T47D (cell line): ENCODE measurements around the gene UNC50.
A peak's percentile ranks its signal among the peaks of the same experiment; 100 is the strongest.
"Not testable (repeated sequence)": the region's sequence is repeated elsewhere in the genome, so short reads cannot be mapped to it uniquely, and the experiment has no call there.

Experiments used
- DNase-seq, 2 experiments: peaks; one replicate each; pipeline versions ENCODE4 v3.0.0 to v3.0.0-alpha.2; 2011 to 2012; ENCODE audit warnings: low read depth in 1 of 2, low spot score in 1 of 2
- JUND ChIP-seq: IDR thresholded peaks from 2 replicates; pipeline ENCODE4 v1.6.1; 2012; ENCODE audit warnings: low read depth
- in situ Hi-C: cut with HindIII; loops from 2 replicates; pipeline ENCODE4 v1.10.0; 2016; ENCODE audit warnings: low sequenced_read_pairs, low pct_unique_long_range_greater_than_20kb

The UNC50 gene

GRCh38 chr2:98582523-98582922, 25.9 kb upstream of the UNC50 start:
- TF ChIP-seq JUND = no peak
- no peak for DNase-seq
- in situ Hi-C loops = no loop called here

DNA sequence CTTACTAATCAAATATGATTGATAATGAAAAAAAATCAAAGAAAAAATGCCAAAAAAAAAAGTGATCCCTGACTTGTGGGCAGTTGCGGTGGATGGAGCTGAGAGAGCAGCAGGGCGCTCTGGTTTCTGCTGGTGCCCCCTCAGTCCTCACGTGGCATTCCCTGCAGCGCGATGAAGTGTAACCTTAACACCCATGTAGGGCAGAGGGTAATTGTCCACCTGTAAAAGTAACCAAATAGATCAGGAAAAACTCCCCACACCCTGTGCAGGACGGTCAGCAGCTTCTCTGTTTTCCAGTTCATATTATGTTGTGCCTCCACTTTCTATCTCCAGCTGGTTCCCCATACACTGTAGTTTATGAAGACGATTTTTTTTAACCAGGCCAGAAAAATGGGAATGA, 25.1 kb upstream of the UNC50 start:
- TF ChIP-seq JUND = no peak
- in situ Hi-C loops = no loop called here
- no peak for DNase-seq

DNA sequence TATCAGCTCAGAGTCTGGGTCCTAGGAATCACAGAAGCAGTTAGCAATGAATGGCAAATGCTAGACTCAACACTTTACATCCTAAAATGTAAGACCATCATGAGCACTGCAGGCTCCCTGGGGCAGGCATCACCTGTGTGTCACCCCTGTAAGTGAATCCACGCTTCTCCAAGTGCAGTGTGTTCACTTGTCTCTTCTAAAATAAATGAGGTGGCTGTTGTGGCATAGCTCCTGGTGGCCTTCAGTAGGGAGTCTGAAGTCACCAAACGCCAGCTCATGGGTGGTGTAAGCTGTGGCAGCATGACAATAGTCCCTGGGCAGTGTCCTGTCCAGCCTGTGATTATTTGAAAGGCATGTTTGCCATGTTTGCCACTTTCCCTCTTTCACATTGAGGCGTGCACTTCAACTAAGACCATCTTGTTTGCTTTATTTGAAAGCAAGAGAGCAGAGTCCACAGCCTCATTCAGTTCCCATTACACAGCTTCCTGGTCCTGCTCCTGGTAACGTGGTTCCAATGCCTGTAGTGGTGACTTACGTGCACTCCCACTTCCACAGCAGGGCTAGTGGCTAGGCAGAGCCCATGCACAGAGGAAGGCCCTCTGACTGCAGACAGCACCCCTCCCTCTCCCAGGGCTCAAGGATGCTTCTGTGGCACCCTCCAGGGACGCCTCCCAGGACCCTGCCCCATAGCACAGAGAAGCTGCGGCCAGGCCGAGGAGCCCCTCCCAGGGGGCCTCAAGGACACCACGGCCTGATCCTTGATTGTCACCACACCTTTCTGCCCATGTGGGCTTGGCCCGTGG, 24.4 kb upstream of the UNC50 start:
- in situ Hi-C loops = no loop called here
- no peak for DNase-seq
- no peak for TF ChIP-seq JUND

GRCh38 chr2:98585386-98585785, 23.0 kb upstream of the UNC50 start:
- DNase-seq = no peak
- TF ChIP-seq JUND = no peak
- in situ Hi-C loops = no loop called here

DNA sequence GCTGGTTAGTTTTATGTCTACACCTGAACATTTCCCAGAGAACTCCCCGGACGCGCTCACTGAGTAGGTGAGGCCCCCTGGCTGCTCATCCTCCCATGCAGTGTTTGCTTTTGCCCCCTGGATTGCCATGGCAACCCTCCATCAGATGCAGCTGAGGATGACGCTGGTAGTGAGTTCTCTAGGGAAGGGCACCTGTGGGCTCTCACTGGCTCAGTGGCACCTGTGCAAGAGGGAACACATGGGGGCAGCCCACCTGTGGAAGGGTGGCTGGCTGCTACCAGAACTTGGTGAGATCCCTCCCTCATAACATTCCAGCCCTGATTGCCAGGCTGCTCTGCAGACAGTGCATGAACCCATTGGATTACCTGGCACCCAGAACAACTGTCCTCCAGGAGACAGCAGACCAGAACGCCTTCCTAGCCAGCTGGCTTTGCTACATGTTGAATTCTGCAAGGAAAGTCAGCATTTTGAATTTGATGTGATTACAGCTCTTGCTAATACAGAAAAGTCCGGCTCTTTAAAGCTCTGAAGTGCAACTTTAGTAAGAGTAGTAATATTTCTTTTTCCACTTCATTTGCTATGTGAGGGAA, 21.7 kb upstream of the UNC50 start:
- TF ChIP-seq JUND = no peak
- DNase-seq = no peak
- in situ Hi-C loops = no loop called here

DNA sequence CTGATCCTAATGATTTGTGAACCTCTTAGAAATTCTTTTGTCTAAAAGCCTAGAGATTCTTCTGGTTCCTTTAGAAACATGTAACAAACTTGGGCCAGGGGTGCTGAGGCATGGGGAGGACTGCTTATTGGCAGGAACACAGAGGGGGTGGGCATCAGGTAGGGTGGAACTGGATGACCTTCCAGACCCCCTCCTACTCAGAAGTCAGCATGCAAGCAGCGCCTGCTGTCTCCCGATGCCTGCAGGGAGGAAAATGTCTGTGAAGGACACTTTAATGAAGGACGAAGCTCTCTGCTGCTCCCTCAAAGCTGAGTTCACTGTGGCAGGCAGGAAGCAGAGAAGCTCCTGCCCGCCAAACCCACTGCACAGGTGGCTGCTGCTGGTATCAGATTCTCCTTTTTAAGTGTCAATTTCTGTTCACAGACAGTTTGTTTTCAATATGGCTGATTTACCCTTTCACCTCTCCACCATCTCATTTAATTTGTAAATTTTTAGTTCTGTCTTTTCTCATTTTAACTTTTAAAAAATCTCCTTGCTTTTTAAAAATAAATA, 19.4 kb upstream of the UNC50 start:
- DNase-seq = no peak
- in situ Hi-C loops = no loop called here
- no peak for TF ChIP-seq JUND

- TF ChIP-seq JUND = no peak
- no peak for DNase-seq
Measured at GRCh38 chr2:98589489-98589888, 18.9 kb upstream of the UNC50 start.

GRCh38 chr2:98592565-98592964, 15.8 kb upstream of the UNC50 start:
- in situ Hi-C loops = no loop called here
- no peak for TF ChIP-seq JUND
- DNase-seq = no peak

More at GRCh38 chr2:98589489-98589888, 18.9 kb upstream of the UNC50 start:
- in situ Hi-C loops = no loop called here

- in situ Hi-C loops = not testable (repeated sequence)
Measured at GRCh38 chr2:98594665-98595064, 13.7 kb upstream of the UNC50 start.

DNA sequence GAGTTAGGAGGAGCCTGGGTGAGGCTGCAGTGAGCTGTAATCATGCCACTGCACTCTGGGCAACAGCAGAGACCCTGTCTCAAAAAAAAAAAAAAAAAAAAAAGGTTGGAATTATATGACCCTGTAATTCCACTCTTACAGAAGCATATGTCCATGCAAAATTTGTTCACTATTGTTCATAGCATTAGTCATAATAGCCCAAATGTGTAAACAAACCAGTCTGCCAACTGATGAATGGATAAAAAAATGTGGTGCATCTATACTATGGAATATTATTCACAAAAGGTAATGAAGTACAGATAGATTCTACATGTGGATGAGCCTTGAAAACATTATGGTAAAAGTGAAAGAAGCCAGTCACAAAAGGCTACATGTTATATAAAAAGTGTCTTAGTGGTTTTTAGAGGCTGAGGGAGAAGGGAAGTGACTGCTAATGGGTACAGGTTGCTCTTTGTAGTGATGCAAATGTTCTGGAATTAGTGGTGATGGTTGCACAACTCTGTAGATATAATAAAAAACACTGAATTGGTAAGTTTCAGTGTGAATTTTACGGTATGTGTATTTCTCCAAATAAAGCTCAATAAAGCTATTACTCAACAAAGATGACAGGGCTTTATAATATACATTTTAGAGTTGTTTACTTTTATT, 9.5 kb upstream of the UNC50 start:
- DNase-seq = peak in 1 of 2 experiments; percentile 28
- TF ChIP-seq JUND = no peak
- in situ Hi-C loops = no loop called here

More at GRCh38 chr2:98594665-98595064, 13.7 kb upstream of the UNC50 start:
- not testable (repeated sequence) for DNase-seq

GRCh38 chr2:98601532-98602132, 6.8 kb upstream of the UNC50 start:
- peak; percentile 11 to 54 for DNase-seq
- no peak for TF ChIP-seq JUND
- in situ Hi-C loops = no loop called here

- TF ChIP-seq JUND = no peak
- in situ Hi-C loops = no loop called here
- DNase-seq = no peak
Measured at GRCh38 chr2:98604547-98604946, 3.8 kb upstream of the UNC50 start.
